BJ (cell line): ENCODE data around the gene TBC1D2. TPM values are rescaled to one million over a fixed set of nuclear protein-coding genes. Genes with fewer than 3 reads are reported as not detected.

Experiments used
- CTCF ChIA-PET: fragments of 350-600 bp; formaldehyde crosslinking; extraction: SDS; loops from one replicate; lab custom pipeline; 2021; ENCODE audit warnings: antibody characterized with exemption, inconsistent platforms; lab: Yijun Ruan, JAX
- POLR2A ChIA-PET: fragments of 300-600 bp; sonication (Branson Sonifier 250); formaldehyde crosslinking; extraction: SDS; loops from one replicate; lab custom pipeline; 2021; ENCODE audit warnings: antibody characterized with exemption; lab: Charles Lee
- DNase-seq: peaks from one replicate; pipeline ENCODE4 v3.0.0-alpha.2; 2011; ENCODE audit warnings: low read depth
- H3K27me3 ChIP-seq: 2 replicates; pipeline ENCODE4 v1.6.0; 2011; ENCODE audit warnings: low read length; ENCODE audit not compliant: control insufficient read depth, insufficient read depth
- H3K36me3 ChIP-seq: 2 replicates; pipeline ENCODE4 v1.5.1; 2011; ENCODE audit warnings: low read length; ENCODE audit not compliant: control insufficient read depth, insufficient read depth
- H3K4me3 ChIP-seq: 2 replicates; pipeline ENCODE4 v1.5.1; 2011; ENCODE audit warnings: low read depth, mild to moderate bottlenecking, control low read depth, low read length
- CTCF ChIP-seq: IDR thresholded peaks from 2 replicates; pipeline ENCODE4 v1.5.1; 2011; ENCODE audit warnings: low read depth, mild to moderate bottlenecking, control low read depth, inconsistent platforms, low read length, moderate library complexity; ENCODE audit not compliant: insufficient read depth
- polyA plus RNA-seq: library from polyadenylated mRNA; depleted of rRNA; stranded (reverse); fragments of >200 nt; gene quantifications from 2 replicates; pipeline ENCODE4 v1.2.3, GENCODE V29; 2011

The TBC1D2 gene
- polyA plus RNA-seq, 1 experiment: 70.3 TPM

GRCh38 chr9:98242426-98242825 is 13.0 kb downstream of the TBC1D2 start:
- no peak for DNase-seq
- Histone ChIP-seq H3K4me3 (no peak overlapping the region), H3K36me3 (peaks cover 10% of the 10 kb centered on the region), H3K27me3 (no peaks in the 10 kb centered on the region)
- POLR2A ChIA-PET: interaction anchor here (0.7 kb wide), 1 partner anchor 31 kb away, joined by 17 read pairs; no protein-coding TSS in a partner anchor
- CTCF ChIA-PET: no interaction called here
- no peak for TF ChIP-seq CTCF

GRCh38 chr9:98241357-98242300 is 13.8 kb downstream of the TBC1D2 start:
- no peak for TF ChIP-seq CTCF
- ChIA-PET CTCF (interaction anchor here (0.8 to 1.5 kb wide), 3 partner anchors 9 to 37 kb away, joined by 3 read pairs; no protein-coding TSS in a partner anchor), POLR2A (interaction anchor here (0.7 kb wide), 1 partner anchor 31 kb away, joined by 17 read pairs; no protein-coding TSS in a partner anchor)
- Histone ChIP-seq H3K4me3 (no peak overlapping the region), H3K36me3 (peaks cover 10% of the 10 kb centered on the region), H3K27me3 (no peaks in the 10 kb centered on the region)
- DNase-seq: no peak

GRCh38 chr9:98240475-98240874 is 15.0 kb downstream of the TBC1D2 start:
- no peak for DNase-seq
- Histone ChIP-seq H3K4me3 (no peak overlapping the region), H3K27me3 (no peaks in the 10 kb centered on the region), H3K36me3 (peaks cover 10% of the 10 kb centered on the region)
- POLR2A ChIA-PET: no interaction called here
- no peak for TF ChIP-seq CTCF
- CTCF ChIA-PET: interaction anchor here (1.1 kb wide), 1 partner anchor 25 kb away, joined by 3 read pairs; no protein-coding TSS in a partner anchor

- ChIA-PET POLR2A (no interaction called here), CTCF (interaction anchor here (0.6 to 2.0 kb wide), 2 partner anchors 10 to 510 kb away, joined by 3 to 5 read pairs; no protein-coding TSS in a partner anchor)
- no peak for DNase-seq
- Histone ChIP-seq H3K36me3 (peaks cover 21% of the 10 kb centered on the region), H3K27me3 (no peaks in the 10 kb centered on the region), H3K4me3 (no peak overlapping the region)
- TF ChIP-seq CTCF: no peak
Measured at GRCh38 chr9:98236901-98237487, 18.5 kb downstream of the TBC1D2 start.

- Histone ChIP-seq H3K36me3 (peaks cover 15% of the 10 kb centered on the region), H3K4me3 (no peak overlapping the region), H3K27me3 (no peaks in the 10 kb centered on the region)
- CTCF ChIA-PET: interaction anchor here (0.9 to 1.2 kb wide), 3 partner anchors 11 to 1194 kb away, joined by 3 read pairs; no protein-coding TSS in a partner anchor
- no peak for TF ChIP-seq CTCF
- DNase-seq: no peak
- POLR2A ChIA-PET: no interaction called here
Measured at GRCh38 chr9:98235126-98235525, 20.3 kb downstream of the TBC1D2 start.
